Left ventricle myocardium inferior (tissue), 1 donor: ENCODE data around the gene KLHL29. TPM values are rescaled to one million over a fixed set of nuclear protein-coding genes. Genes with fewer than 3 reads are reported as not detected.

Experiments used
- DNase-seq: peaks from one replicate; pipeline ENCODE4 v3.0.0-alpha.2; 2020
- H3K27ac ChIP-seq: fragments of 200-600 bp; replicated peaks from 2 replicates; pipeline ENCODE4 v1.8.0; 2021
- H3K27me3 ChIP-seq: fragments of 200-600 bp; 2 replicates; pipeline ENCODE4 v1.8.0; 2021; ENCODE audit warnings: low read depth
- H3K36me3 ChIP-seq: fragments of 200-600 bp; 2 replicates; pipeline ENCODE4 v1.8.0; 2021
- H3K4me1 ChIP-seq: fragments of 200-600 bp; 2 replicates; pipeline ENCODE4 v1.8.0; 2021
- H3K4me3 ChIP-seq: fragments of 200-600 bp; 2 replicates; pipeline ENCODE4 v1.8.0; 2021; ENCODE audit warnings: mild to moderate bottlenecking, moderate library complexity
- H3K9me3 ChIP-seq: fragments of 200-600 bp; replicated peaks from 2 replicates; pipeline ENCODE4 v1.8.0; 2021
- CTCF ChIP-seq: fragments of 200-600 bp; IDR thresholded peaks from 2 replicates; pipeline ENCODE4 v1.8.0; 2021; ENCODE audit warnings: antibody characterized with exemption, mild to moderate bottlenecking, borderline replicate concordance
- intact Hi-C: fragments of 100-400 bp; cut with micrococcal nuclease; formaldehyde crosslinking; loops from one replicate; pipeline ENCODE4 v1.11.0; 2022
- total RNA-seq: library from RNA; stranded (reverse); fragmentation: NEBNext Ultra II Directional; extraction: Animal tissue kit (Norgen Biotek cat#: 25700); gene quantifications from one replicate; pipeline ENCODE4 v1.2.1, GENCODE V29; 2021
- donor health status: DM: no; HTN: yes; CAD: no; lungs with severe emphysema.

KLHL29 gene
- total RNA-seq, 1 donor from 2014 or later, result 1.1 TPM

GRCh38 chr2:23682481-23682880 lies 297.5 kb downstream of the KLHL29 start:
- Histone ChIP-seq H3K4me1 (no peaks in the 10 kb centered on the region), H3K27me3 (peaks cover 19% of the 10 kb centered on the region), H3K4me3 (no peak overlapping the region), H3K36me3 (no peaks in the 10 kb centered on the region), H3K9me3 (peaks cover 13% of the 10 kb centered on the region), H3K27ac (no peak overlapping the region)
- no peak for DNase-seq
- intact Hi-C loops, result no loop called here
- TF ChIP-seq CTCF, result no peak

GRCh38 chr2:23683001-23683400 lies 298.0 kb downstream of the KLHL29 start:
- TF ChIP-seq CTCF, result no peak
- Histone ChIP-seq H3K36me3 (no peaks in the 10 kb centered on the region), H3K27ac (no peak overlapping the region), H3K4me1 (no peaks in the 10 kb centered on the region), H3K4me3 (no peak overlapping the region), H3K9me3 (peaks cover 10% of the 10 kb centered on the region), H3K27me3 (peaks cover 19% of the 10 kb centered on the region)
- intact Hi-C loops, result no loop called here
- DNase-seq, result no peak

- no peaks in the 10 kb centered on the region for H3K36me3 ChIP-seq
- no peaks in the 10 kb centered on the region for H3K4me1 ChIP-seq
- no peak overlapping the region for H3K27ac ChIP-seq
- intact Hi-C loops, result no loop called here
- peaks cover 19% of the 10 kb centered on the region for H3K27me3 ChIP-seq
- no peak overlapping the region for H3K4me3 ChIP-seq
- no peaks in the 10 kb centered on the region for H3K9me3 ChIP-seq
- no peak for TF ChIP-seq CTCF
- DNase-seq, result no peak
Observed at GRCh38 chr2:23684395-23685176, 299.6 kb downstream of the KLHL29 start.

- TF ChIP-seq CTCF, result no peak
- DNase-seq, result no peak
- Histone ChIP-seq H3K36me3 (no peaks in the 10 kb centered on the region), H3K9me3 (no peaks in the 10 kb centered on the region), H3K4me1 (no peaks in the 10 kb centered on the region), H3K27ac (no peak overlapping the region), H3K27me3 (peaks cover 19% of the 10 kb centered on the region), H3K4me3 (no peak overlapping the region)
- intact Hi-C loops, result no loop called here
Observed at GRCh38 chr2:23685181-23685580, 300.2 kb downstream of the KLHL29 start.

GRCh38 chr2:23685706-23686105 lies 300.7 kb downstream of the KLHL29 start:
- no peak overlapping the region for H3K4me3 ChIP-seq
- peaks cover 19% of the 10 kb centered on the region for H3K27me3 ChIP-seq
- DNase-seq, result no peak
- no peaks in the 10 kb centered on the region for H3K4me1 ChIP-seq
- H3K9me3 ChIP-seq, result no peaks in the 10 kb centered on the region
- intact Hi-C loops, result no loop called here
- no peaks in the 10 kb centered on the region for H3K36me3 ChIP-seq
- TF ChIP-seq CTCF, result no peak
- H3K27ac ChIP-seq, result no peak overlapping the region
